DMS53 (cell line): ENCODE data around the gene FBRS.
"Not testable (repeated sequence)": the region's sequence is repeated elsewhere in the genome, so short reads cannot be mapped to it uniquely, and the experiment has no call there.

Source experiments
- DNase-seq: peaks from one replicate; lab custom pipeline; 2025; lab: John Stamatoyannopoulos, UW

FBRS gene

DNA sequence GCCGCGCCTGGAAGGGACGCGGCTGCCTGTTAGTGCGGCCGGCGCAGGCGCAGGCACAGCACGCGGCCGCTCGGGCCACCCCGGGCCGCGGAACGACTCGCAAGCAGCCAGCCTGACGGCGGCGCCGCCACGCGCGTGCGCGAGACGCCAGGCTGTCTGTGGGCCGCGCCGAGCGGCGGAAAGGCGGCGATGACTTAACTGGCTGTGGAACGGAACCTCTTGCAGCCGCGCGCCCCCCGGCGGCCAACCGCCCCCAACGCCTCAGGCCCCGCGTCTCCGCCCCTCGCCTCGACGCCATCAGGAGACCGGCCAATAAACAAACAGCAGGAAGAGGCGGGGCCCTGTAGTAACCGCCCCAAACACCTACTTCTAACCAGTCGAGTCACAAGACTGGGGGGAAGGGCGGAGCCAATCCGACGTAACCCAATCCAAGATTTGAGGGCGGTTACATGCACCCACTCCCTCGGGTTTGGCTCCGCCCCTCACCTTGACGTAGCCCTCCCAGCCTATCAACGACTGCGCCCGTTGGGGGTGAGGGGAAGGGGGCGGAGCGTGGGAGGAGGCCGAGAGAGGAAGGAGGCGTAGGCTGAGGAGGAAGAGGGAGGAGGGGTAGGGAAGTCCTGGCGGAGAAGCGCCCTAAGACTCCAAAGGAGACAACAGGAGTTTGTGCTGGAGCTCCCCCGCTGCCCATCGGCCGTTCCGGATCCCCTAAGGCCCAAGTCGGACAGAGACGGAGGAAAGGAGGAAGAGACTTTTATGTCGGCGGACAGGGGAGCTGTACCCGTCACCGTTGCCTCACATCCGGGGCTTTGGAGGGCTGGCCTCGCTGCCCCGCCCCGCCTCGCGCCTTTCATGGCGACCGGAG lies at the start of gene FBRS:
TSS of gene FBRS (plus strand) at position 566 of the 865 bp plus-strand sequence. CDS start 1,088 bp downstream, outside the sequence.
- DNase-seq = peak; percentile 99

DNA sequence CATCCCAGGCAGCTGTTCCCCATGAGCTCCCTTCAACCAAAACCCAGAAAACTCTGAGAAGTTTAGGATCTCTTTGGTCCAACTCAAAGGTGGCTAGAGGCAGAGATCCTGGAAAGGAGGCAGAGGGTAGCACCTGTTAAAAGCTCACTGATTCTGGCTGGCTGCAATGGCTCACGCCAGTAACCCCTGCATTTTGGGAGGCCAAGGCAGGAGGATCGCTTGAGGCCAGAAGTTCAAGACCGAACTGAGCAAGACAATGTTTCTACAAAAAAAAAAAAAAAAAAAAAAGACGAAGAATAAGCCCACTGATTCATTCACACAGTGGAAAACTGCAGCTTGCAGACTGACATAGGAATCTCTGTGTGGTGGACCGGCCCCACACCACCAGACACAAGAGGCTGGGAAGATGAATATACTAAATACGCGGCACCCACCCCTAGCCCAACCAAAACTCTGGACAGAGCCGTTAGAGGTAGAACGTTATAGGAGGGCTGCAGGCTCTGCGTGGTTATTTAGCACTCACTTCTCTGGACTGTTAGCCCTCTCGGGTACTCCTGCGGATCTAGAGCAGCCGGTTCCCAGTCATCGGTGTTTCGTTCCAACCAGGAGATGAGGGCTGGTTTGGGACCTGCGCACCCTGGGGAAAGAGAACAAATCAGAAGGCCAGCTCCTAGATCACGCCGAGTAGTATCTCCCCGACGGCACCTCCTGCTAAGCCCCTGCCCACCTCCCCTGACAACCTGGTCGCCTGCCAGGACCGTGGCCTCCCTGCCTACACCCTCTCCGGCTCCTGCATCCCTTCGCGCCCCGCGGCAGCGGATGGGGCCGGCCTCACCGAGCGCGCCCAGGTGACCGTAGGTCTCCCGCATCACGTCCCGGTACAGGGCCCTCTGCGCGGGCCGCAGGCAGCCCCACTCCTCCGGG lies 49.0 kb upstream of the FBRS start:
- peak; percentile 68 for DNase-seq

GRCh38 chr16:30609926-30610839 lies 48.0 kb upstream of the FBRS start, which contains the start of gene ZNF689:
ZNF689 (minus strand) TSS chr16:30610389; CDS start chr16:30610041, 348 bp downstream.
- DNase-seq = peak; percentile 96

DNA sequence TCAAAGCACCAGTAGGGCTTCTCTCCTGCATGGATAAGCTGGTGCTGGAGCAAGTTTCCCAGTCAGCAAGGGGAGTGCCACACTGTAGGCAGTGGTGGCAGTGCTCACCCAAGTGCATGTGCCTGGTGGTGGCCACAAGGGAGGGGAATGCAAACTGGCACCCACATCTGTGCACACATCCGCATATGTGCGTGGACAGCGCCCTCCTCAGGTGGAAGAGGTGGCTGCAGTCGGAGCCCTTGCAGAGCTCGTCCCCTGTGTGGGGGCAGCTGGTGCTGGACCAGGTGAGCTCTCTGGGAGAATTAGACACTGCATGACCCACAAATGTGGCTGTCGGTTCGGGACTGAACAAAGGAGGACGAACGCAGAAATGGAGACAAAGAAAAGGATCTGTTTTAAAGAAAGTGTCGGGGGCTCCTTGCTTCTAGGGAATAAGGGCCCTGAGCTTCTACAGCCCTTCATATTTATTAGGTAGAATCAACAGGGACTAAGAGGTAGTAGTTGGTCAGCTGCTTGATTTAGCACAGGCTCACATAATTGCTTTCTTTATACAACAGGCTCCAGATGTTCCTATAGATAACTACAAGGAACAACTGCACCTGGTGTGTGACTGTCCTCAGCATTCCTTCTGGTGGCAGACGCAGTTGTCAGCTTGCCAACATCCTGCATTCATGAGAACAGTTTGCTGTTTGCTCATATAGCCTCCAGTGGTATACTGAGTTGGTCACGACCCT lies 42.7 kb upstream of the FBRS start:
- peak; percentile 67 for DNase-seq

DNA sequence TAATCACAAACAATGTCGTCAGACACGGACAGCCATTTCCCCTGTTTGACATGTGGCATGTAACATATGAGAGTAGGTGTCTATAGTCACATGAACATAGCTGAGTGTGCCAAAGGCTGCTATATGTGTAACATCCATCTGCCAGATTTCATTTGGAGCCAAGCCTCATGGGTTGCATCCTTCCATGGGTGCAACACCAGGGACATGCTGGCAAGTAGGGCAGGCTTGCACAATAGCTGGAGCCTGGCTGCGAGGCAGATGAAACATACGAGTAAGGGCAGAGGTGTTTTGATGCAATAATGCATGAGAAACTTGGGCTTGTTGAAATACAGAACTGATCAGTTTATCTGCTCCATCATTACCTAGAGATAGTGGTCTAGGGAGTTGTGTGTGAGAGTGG lies 39.0 kb upstream of the FBRS start:
- DNase-seq = no peak

DNA sequence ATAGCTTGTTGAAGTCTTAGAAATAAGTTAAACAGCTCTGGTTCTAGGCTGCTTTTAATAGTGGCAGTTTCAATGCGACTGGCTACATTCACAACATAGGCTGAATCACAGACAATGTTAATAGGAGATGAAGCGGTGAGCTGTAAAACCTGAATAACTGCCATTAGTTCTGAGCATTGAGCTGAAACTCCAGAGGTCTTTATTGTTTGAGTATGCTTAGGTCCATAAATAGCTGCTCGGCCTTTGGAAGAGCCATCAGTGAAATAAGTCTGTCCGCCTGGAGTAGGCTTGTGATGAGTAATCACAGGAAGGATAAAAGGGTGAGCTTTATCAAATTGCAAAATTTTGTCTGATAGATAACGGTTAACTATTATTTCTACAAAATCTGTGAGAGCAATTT lies 38.6 kb upstream of the FBRS start:
- DNase-seq = no peak

- DNase-seq = no peak
Observed at GRCh38 chr16:30620169-30620568, 38.1 kb upstream of the FBRS start.

GRCh38 chr16:30621765-30622164 lies 36.5 kb upstream of the FBRS start:
- no peak for DNase-seq

DNA sequence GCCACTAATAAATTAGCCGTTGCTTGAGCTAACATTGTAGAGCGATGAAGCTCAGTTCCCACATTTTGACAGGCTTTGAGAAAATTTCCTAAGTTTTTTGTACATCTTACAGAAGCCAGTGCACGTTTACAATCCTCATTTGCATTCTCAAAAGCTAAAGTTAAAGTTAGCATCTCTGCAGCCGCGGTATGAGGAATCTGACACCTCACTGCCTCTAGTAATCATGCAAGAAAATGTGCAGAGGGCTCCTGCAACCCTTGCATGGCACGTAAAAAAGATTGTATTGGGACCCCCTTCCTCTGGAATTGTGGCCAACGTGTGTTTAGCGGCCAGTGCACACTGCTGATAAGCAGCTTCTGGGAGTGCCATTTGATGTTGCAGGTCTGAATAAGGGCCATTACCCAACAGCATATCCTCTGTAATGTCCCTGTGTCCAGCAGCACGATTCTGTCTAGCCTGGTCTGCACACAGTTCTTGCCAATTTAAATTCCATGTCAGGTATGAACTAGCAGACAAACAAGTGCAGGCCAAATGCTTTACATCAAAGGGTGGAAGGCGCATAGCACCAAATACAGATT lies 35.7 kb upstream of the FBRS start:
- DNase-seq = no peak

DNA sequence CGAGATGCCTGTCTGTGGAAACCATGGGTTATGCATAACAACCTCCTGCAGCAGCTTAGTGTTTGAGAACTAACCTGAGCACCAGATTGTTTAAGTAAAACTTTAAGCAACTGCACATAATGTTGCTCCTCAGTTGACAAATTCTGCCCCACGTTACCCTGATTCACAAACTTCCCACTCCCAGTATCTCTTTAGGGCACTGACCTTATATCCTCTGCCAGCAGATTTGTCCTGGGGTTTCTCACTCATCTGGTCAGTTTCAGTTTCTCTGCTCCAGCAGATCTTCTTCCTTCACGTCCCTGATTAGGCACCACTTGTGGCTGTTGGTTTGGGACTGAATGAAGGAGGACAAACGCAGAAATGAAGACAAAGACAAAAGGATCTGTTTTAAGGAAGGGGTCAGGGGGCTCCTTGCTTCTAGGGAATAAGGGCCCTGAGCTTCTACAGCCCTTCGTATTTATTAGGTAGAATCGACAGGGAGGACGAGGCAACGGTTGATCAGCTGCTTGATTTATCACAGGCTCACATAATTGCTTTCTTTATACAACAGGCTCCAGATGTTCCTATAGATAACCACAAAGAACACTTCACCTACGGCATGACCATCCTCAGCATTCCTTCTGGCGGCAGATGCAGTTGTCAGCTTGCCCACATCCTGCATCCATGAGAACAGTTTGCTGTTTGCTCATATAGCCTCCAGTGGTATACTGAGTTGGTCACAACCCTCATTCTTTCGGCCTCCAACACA lies 34.5 kb upstream of the FBRS start:
- no peak for DNase-seq

GRCh38 chr16:30626236-30626635 lies 32.0 kb upstream of the FBRS start:
- no peak for DNase-seq

GRCh38 chr16:30628628-30629540 lies 29.3 kb upstream of the FBRS start:
- DNase-seq = peak; percentile 89

DNA sequence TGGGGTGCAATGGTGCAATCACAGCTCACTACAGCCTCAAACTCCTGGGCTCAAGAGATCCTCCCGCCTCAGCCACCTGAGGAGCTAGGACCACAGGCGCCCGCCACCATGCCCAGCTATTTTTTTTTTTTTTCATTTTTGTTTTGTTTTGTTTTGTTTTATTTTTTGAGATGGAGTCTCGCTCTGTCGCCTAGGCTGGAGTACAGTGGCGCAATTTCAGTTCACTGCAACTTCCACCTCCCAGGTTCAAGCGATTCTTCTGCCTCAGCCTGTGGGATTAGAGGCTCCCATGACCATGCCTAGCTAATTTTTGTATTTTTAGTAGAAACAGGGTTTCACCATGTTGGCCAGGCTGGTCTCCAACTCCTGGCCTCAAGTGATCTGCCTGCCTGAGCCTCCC lies 25.8 kb upstream of the FBRS start:
- DNase-seq = not testable (repeated sequence)

GRCh38 chr16:30633526-30633925 lies 24.7 kb upstream of the FBRS start:
- no peak for DNase-seq

DNA sequence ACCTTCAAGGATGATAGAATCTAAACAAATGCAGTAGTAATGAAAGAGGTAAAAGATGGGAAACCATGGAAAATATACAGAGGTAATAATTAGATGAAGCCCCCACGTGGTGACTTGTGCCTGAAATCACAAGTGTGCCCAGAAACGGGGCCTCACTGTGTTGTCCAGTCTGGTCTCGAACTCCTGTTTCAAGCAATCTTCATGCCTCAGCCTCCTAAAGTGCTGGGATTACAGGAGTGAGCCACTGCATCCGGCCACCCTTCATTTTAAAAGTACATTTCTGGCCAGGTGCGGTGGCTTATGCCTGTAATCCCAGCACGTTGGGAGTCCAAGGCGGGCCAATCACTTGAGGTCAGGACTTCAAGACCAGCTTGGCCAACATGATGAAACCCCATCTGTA lies 21.6 kb upstream of the FBRS start:
- no peak for DNase-seq

GRCh38 chr16:30637139-30637538 lies 21.1 kb upstream of the FBRS start:
- not testable (repeated sequence) for DNase-seq

GRCh38 chr16:30637944-30638343 lies 20.3 kb upstream of the FBRS start:
- peak; percentile 70 for DNase-seq

DNA sequence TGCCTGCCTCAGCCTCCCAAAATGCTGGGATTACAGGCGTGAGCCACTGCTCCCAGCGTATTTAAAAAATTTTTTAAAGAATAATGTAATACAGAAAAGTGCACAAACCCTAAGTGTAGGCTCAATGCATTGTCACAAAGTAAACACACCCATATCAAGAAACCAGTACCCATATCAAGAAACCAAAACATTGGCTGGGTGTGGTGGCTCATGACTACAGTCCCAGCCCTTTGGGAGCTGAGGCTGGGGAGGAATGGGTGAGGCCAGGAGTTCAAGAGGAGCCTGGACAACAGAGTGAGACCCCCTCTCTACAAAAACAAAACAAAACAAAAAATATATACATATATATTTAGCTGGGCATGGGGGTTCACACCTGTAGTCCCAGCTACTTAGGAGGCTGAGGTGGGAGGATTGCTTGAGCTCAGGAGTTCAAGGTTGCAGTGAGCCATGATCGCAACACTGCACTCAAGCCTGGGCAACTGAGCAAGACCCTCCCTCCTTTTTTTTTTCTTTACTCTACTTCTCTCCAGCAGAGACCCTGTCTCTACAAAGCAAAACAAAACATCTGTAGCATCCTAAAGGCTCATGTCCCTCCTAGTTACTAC lies 16.8 kb upstream of the FBRS start:
- no peak for DNase-seq
